ENCODE measurements around the gene PSMC6. TPM values are rescaled to one million over a fixed set of nuclear protein-coding genes. Genes with fewer than 3 reads are reported as not detected.

PSMC6 gene
- total and polyA plus RNA-seq, 2 of the 13 experiments (the other 11 are each of a cell fraction or from before 2014, with no cell fraction given): 90.0 to 210 TPM

GRCh38 chr14:52694761-52695480 lies 12.1 kb upstream of the PSMC6 start (continued):
- TF ChIP-seq ZNF615 (CRISPR knock-in tag; IDR thresholded peaks at IDR 0.05; ENCODE audit: borderline replicate concordance) (no peak), RELA (CRISPR knock-in tag; IDR thresholded peaks at IDR 0.05) (no peak), NAIF1 (CRISPR knock-in tag; IDR thresholded peaks at IDR 0.05; ENCODE audit: borderline replicate concordance) (no peak), ZNF10 (CRISPR knock-in tag; IDR thresholded peaks at IDR 0.05; ENCODE audit: borderline replicate concordance, low read depth) (no peak), NFE2L2 (IDR thresholded peaks at IDR 0.05; ENCODE audit: low read length) (no peak), CBFB (CRISPR knock-in tag; IDR thresholded peaks at IDR 0.05) (peak; percentile 16; the same call in 1 of the 2 replicates), ZNF704 (CRISPR knock-in tag; IDR thresholded peaks at IDR 0.05; ENCODE audit: borderline replicate concordance) (peak; percentile 30; the same call in 1 of the 2 replicates), ZNF280D (CRISPR knock-in tag; IDR thresholded peaks at IDR 0.05) (no peak), ZNF484 (CRISPR knock-in tag; IDR thresholded peaks at IDR 0.05; ENCODE audit: borderline replicate concordance, low read depth) (no peak), ZNF292 (CRISPR knock-in tag; IDR thresholded peaks at IDR 0.05; ENCODE audit: borderline replicate concordance, low read depth) (peak; percentile 68; the same call in 1 of the 2 replicates), ZNF367 (CRISPR knock-in tag; IDR thresholded peaks at IDR 0.05; ENCODE audit: borderline replicate concordance) (no peak), THRA (CRISPR knock-in tag; IDR thresholded peaks at IDR 0.05; ENCODE audit: borderline replicate concordance) (no peak), CBX2 (IDR thresholded peaks at IDR 0.05; ENCODE audit: low read depth, low read length) (no peak), CBX2 (CRISPR knock-in tag; IDR thresholded peaks at IDR 0.05; ENCODE audit: low read depth) (no peak)
- TF ChIP-seq, protein P1, sequence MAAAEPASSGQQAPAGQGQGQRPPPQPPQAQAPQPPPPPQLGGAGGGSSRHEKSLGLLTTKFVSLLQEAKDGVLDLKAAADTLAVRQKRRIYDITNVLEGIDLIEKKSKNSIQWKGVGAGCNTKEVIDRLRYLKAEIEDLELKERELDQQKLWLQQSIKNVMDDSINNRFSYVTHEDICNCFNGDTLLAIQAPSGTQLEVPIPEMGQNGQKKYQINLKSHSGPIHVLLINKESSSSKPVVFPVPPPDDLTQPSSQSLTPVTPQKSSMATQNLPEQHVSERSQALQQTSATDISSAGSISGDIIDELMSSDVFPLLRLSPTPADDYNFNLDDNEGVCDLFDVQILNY (CRISPR knock-in tag; conservative IDR thresholded peaks at IDR 0.05): no peak
- TF ChIP-seq, protein P2, sequence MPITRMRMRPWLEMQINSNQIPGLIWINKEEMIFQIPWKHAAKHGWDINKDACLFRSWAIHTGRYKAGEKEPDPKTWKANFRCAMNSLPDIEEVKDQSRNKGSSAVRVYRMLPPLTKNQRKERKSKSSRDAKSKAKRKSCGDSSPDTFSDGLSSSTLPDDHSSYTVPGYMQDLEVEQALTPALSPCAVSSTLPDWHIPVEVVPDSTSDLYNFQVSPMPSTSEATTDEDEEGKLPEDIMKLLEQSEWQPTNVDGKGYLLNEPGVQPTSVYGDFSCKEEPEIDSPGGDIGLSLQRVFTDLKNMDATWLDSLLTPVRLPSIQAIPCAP (CRISPR knock-in tag; IDR thresholded peaks at IDR 0.05; ENCODE audit: low read depth): no peak
- TF ChIP-seq, protein P3, sequence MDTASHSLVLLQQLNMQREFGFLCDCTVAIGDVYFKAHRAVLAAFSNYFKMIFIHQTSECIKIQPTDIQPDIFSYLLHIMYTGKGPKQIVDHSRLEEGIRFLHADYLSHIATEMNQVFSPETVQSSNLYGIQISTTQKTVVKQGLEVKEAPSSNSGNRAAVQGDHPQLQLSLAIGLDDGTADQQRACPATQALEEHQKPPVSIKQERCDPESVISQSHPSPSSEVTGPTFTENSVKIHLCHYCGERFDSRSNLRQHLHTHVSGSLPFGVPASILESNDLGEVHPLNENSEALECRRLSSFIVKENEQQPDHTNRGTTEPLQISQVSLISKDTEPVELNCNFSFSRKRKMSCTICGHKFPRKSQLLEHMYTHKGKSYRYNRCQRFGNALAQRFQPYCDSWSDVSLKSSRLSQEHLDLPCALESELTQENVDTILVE (CRISPR knock-in tag; IDR thresholded peaks at IDR 0.05): peak; percentile 24; the same call in 1 of the 2 replicates

Data from HepG2 (cell line).